NCI-H2029 treated with DMSO at 0.1 percent for 48 hours (cell line): Measurements from ENCODE around the gene KIF6.
"Not testable (repeated sequence)": the region's sequence is repeated elsewhere in the genome, so short reads cannot be mapped to it uniquely, and the experiment has no call there.

Experiments used
- DNase-seq: peaks from one replicate; lab custom pipeline; 2025; lab: John Stamatoyannopoulos, UW

Gene KIF6

GRCh38 chr6:39724787-39725631, at the start of gene KIF6:
Gene KIF6 (minus strand): TSS chr6:39725408. CDS start chr6:39725310, 98 bp downstream.
- DNase-seq = peak; percentile 91

- DNase-seq = no peak
These were observed 48.6 kb upstream of the KIF6 start for GRCh38 chr6:39773782-39774181.

GRCh38 chr6:39772559-39773273, 47.5 kb upstream of the KIF6 start:
- DNase-seq = no peak

GRCh38 chr6:39770446-39770845, 45.2 kb upstream of the KIF6 start:
- no peak for DNase-seq

- peak; percentile 12 for DNase-seq
These were observed 43.8 kb upstream of the KIF6 start for GRCh38 chr6:39769012-39769411.

- DNase-seq = no peak
These were observed 40.4 kb upstream of the KIF6 start for GRCh38 chr6:39765508-39766065.

GRCh38 chr6:39760226-39760952, 35.2 kb upstream of the KIF6 start:
- DNase-seq = no peak

GRCh38 chr6:39758905-39759605, 33.8 kb upstream of the KIF6 start:
- no peak for DNase-seq

- DNase-seq = no peak
These were observed 31.4 kb upstream of the KIF6 start for GRCh38 chr6:39756582-39756981.

- no peak for DNase-seq
These were observed 30.0 kb upstream of the KIF6 start for GRCh38 chr6:39755231-39755630.

GRCh38 chr6:39754514-39755115, 29.4 kb upstream of the KIF6 start:
- DNase-seq = no peak

- no peak for DNase-seq
These were observed 28.5 kb upstream of the KIF6 start for GRCh38 chr6:39753725-39754045.

- no peak for DNase-seq
These were observed 27.9 kb upstream of the KIF6 start for GRCh38 chr6:39752835-39753724.

GRCh38 chr6:39746795-39747194, 21.6 kb upstream of the KIF6 start:
- DNase-seq = no peak

GRCh38 chr6:39733704-39734103, 8.5 kb upstream of the KIF6 start:
- no peak for DNase-seq

GRCh38 chr6:39731565-39731964, 6.4 kb upstream of the KIF6 start:
- no peak for DNase-seq

GRCh38 chr6:39729945-39730344, 4.7 kb upstream of the KIF6 start:
- no peak for DNase-seq

- DNase-seq = no peak
These were observed 407 bp upstream of the KIF6 start for GRCh38 chr6:39725632-39725997.

- not testable (repeated sequence) for DNase-seq
These were observed 1.9 kb downstream of the KIF6 start for GRCh38 chr6:39723350-39723749.

GRCh38 chr6:39714802-39715201, 10.4 kb downstream of the KIF6 start:
- DNase-seq = no peak
